Measurements from ENCODE around the gene ANKRD50.

The ANKRD50 gene

GRCh38 chr4:124691801-124692200 lies 20.7 kb downstream of the ANKRD50 start:
- Mint-ChIP-seq H3K9me3 (no peaks in the 10 kb centered on the region), H3K4me1 (ENCODE audit: low read depth) (no peaks in the 10 kb centered on the region), H3K27me3 (ENCODE audit: low read depth) (no peaks in the 10 kb centered on the region), H3K4me3 (no peak overlapping the region), H3K27ac (no peak overlapping the region), H3K36me3 (ENCODE audit: low read depth) (no peaks in the 10 kb centered on the region)
- no peak for DNase-seq (ENCODE audit: low spot score)

- Mint-ChIP-seq H3K27me3 (ENCODE audit: low read depth) (no peaks in the 10 kb centered on the region), H3K36me3 (ENCODE audit: low read depth) (no peaks in the 10 kb centered on the region), H3K4me1 (ENCODE audit: low read depth) (no peaks in the 10 kb centered on the region), H3K4me3 (no peak overlapping the region), H3K9me3 (no peaks in the 10 kb centered on the region), H3K27ac (no peak overlapping the region)
- no peak for DNase-seq (ENCODE audit: low spot score)
Observed at GRCh38 chr4:124686279-124686678, 26.3 kb downstream of the ANKRD50 start.

- no peaks in the 10 kb centered on the region for H3K9me3 Mint-ChIP-seq
- H3K27me3 Mint-ChIP-seq (ENCODE audit: low read depth), result no peaks in the 10 kb centered on the region
- no peaks in the 10 kb centered on the region for H3K4me1 Mint-ChIP-seq (ENCODE audit: low read depth)
- H3K27ac Mint-ChIP-seq, result no peak overlapping the region
- no peak for DNase-seq (ENCODE audit: low spot score)
- no peaks in the 10 kb centered on the region for H3K36me3 Mint-ChIP-seq (ENCODE audit: low read depth)
- no peak overlapping the region for H3K4me3 Mint-ChIP-seq
Observed at GRCh38 chr4:124685851-124686250, 26.7 kb downstream of the ANKRD50 start.

GRCh38 chr4:124684301-124684700 lies 28.2 kb downstream of the ANKRD50 start:
- no peaks in the 10 kb centered on the region for H3K4me1 Mint-ChIP-seq (ENCODE audit: low read depth)
- no peaks in the 10 kb centered on the region for H3K36me3 Mint-ChIP-seq (ENCODE audit: low read depth)
- H3K27me3 Mint-ChIP-seq (ENCODE audit: low read depth), result no peaks in the 10 kb centered on the region
- H3K27ac Mint-ChIP-seq, result no peak overlapping the region
- H3K4me3 Mint-ChIP-seq, result no peak overlapping the region
- no peak for DNase-seq (ENCODE audit: low spot score)
- H3K9me3 Mint-ChIP-seq, result no peaks in the 10 kb centered on the region

GRCh38 chr4:124682384-124682783 lies 30.1 kb downstream of the ANKRD50 start:
- no peaks in the 10 kb centered on the region for H3K36me3 Mint-ChIP-seq (ENCODE audit: low read depth)
- no peaks in the 10 kb centered on the region for H3K4me1 Mint-ChIP-seq (ENCODE audit: low read depth)
- no peak overlapping the region for H3K4me3 Mint-ChIP-seq
- H3K9me3 Mint-ChIP-seq, result no peaks in the 10 kb centered on the region
- no peaks in the 10 kb centered on the region for H3K27me3 Mint-ChIP-seq (ENCODE audit: low read depth)
- H3K27ac Mint-ChIP-seq, result no peak overlapping the region
- no peak for DNase-seq (ENCODE audit: low spot score)

GRCh38 chr4:124666496-124666895 lies 46.0 kb downstream of the ANKRD50 start:
- no peak for DNase-seq (ENCODE audit: low spot score)
- Mint-ChIP-seq H3K4me3 (no peak overlapping the region), H3K36me3 (ENCODE audit: low read depth) (no peaks in the 10 kb centered on the region), H3K4me1 (ENCODE audit: low read depth) (no peaks in the 10 kb centered on the region), H3K27ac (no peak overlapping the region), H3K27me3 (ENCODE audit: low read depth) (no peaks in the 10 kb centered on the region), H3K9me3 (no peaks in the 10 kb centered on the region)

- Mint-ChIP-seq H3K9me3 (no peaks in the 10 kb centered on the region), H3K4me1 (ENCODE audit: low read depth) (no peaks in the 10 kb centered on the region), H3K27ac (no peak overlapping the region), H3K36me3 (ENCODE audit: low read depth) (no peaks in the 10 kb centered on the region), H3K4me3 (no peak overlapping the region), H3K27me3 (ENCODE audit: low read depth) (no peaks in the 10 kb centered on the region)
- no peak for DNase-seq (ENCODE audit: low spot score)
Observed at GRCh38 chr4:124658795-124659194, 53.7 kb downstream of the ANKRD50 start.

GRCh38 chr4:124650614-124651013 lies 61.9 kb downstream of the ANKRD50 start:
- Mint-ChIP-seq H3K27me3 (ENCODE audit: low read depth) (no peaks in the 10 kb centered on the region), H3K4me1 (ENCODE audit: low read depth) (no peaks in the 10 kb centered on the region), H3K9me3 (no peaks in the 10 kb centered on the region), H3K27ac (no peak overlapping the region), H3K36me3 (ENCODE audit: low read depth) (no peaks in the 10 kb centered on the region), H3K4me3 (no peak overlapping the region)
- DNase-seq (ENCODE audit: low spot score), result no peak

- no peaks in the 10 kb centered on the region for H3K9me3 Mint-ChIP-seq
- no peak for DNase-seq (ENCODE audit: low spot score)
- H3K27me3 Mint-ChIP-seq (ENCODE audit: low read depth), result no peaks in the 10 kb centered on the region
- H3K4me1 Mint-ChIP-seq (ENCODE audit: low read depth), result no peaks in the 10 kb centered on the region
- no peaks in the 10 kb centered on the region for H3K36me3 Mint-ChIP-seq (ENCODE audit: low read depth)
- no peak overlapping the region for H3K4me3 Mint-ChIP-seq
- no peak overlapping the region for H3K27ac Mint-ChIP-seq
Observed at GRCh38 chr4:124647599-124647998, 64.9 kb downstream of the ANKRD50 start.

- Mint-ChIP-seq H3K27me3 (ENCODE audit: low read depth) (no peaks in the 10 kb centered on the region), H3K27ac (no peak overlapping the region), H3K9me3 (no peaks in the 10 kb centered on the region), H3K4me1 (ENCODE audit: low read depth) (no peaks in the 10 kb centered on the region), H3K36me3 (ENCODE audit: low read depth) (no peaks in the 10 kb centered on the region), H3K4me3 (no peak overlapping the region)
- DNase-seq (ENCODE audit: low spot score), result no peak
Observed at GRCh38 chr4:124644621-124645020, 67.9 kb downstream of the ANKRD50 start.

GRCh38 chr4:124642846-124643245 lies 69.7 kb downstream of the ANKRD50 start:
- Mint-ChIP-seq H3K27ac (no peak overlapping the region), H3K4me3 (no peak overlapping the region), H3K36me3 (ENCODE audit: low read depth) (no peaks in the 10 kb centered on the region), H3K9me3 (no peaks in the 10 kb centered on the region), H3K27me3 (ENCODE audit: low read depth) (no peaks in the 10 kb centered on the region), H3K4me1 (ENCODE audit: low read depth) (no peaks in the 10 kb centered on the region)
- no peak for DNase-seq (ENCODE audit: low spot score)

GRCh38 chr4:124641715-124642381 lies 70.7 kb downstream of the ANKRD50 start:
- no peak for DNase-seq (ENCODE audit: low spot score)
- no peak overlapping the region for H3K27ac Mint-ChIP-seq

GRCh38 chr4:124640022-124640730 lies 72.4 kb downstream of the ANKRD50 start:
- H3K27ac Mint-ChIP-seq, result no peak overlapping the region
- no peaks in the 10 kb centered on the region for H3K4me1 Mint-ChIP-seq (ENCODE audit: low read depth)
- DNase-seq (ENCODE audit: low spot score), result no peak
- H3K4me3 Mint-ChIP-seq, result no peak overlapping the region
- H3K36me3 Mint-ChIP-seq (ENCODE audit: low read depth), result no peaks in the 10 kb centered on the region
- H3K9me3 Mint-ChIP-seq, result no peaks in the 10 kb centered on the region
- no peaks in the 10 kb centered on the region for H3K27me3 Mint-ChIP-seq (ENCODE audit: low read depth)

More at GRCh38 chr4:124641715-124642381, 70.7 kb downstream of the ANKRD50 start:
- H3K9me3 Mint-ChIP-seq, result no peaks in the 10 kb centered on the region
- no peak overlapping the region for H3K4me3 Mint-ChIP-seq
- H3K4me1 Mint-ChIP-seq (ENCODE audit: low read depth), result no peaks in the 10 kb centered on the region
- no peaks in the 10 kb centered on the region for H3K27me3 Mint-ChIP-seq (ENCODE audit: low read depth)
- H3K36me3 Mint-ChIP-seq (ENCODE audit: low read depth), result no peaks in the 10 kb centered on the region

GRCh38 chr4:124637321-124637720 lies 75.2 kb downstream of the ANKRD50 start:
- no peak for DNase-seq (ENCODE audit: low spot score)
- H3K4me3 Mint-ChIP-seq, result no peak overlapping the region
- no peak overlapping the region for H3K27ac Mint-ChIP-seq
- H3K36me3 Mint-ChIP-seq (ENCODE audit: low read depth), result no peaks in the 10 kb centered on the region
- H3K9me3 Mint-ChIP-seq, result no peaks in the 10 kb centered on the region
- no peaks in the 10 kb centered on the region for H3K27me3 Mint-ChIP-seq (ENCODE audit: low read depth)
- H3K4me1 Mint-ChIP-seq (ENCODE audit: low read depth), result no peaks in the 10 kb centered on the region

GRCh38 chr4:124636788-124637187 lies 75.7 kb downstream of the ANKRD50 start:
- no peaks in the 10 kb centered on the region for H3K9me3 Mint-ChIP-seq
- no peaks in the 10 kb centered on the region for H3K4me1 Mint-ChIP-seq (ENCODE audit: low read depth)
- H3K36me3 Mint-ChIP-seq (ENCODE audit: low read depth), result no peaks in the 10 kb centered on the region
- no peak overlapping the region for H3K4me3 Mint-ChIP-seq
- H3K27ac Mint-ChIP-seq, result no peak overlapping the region
- no peak for DNase-seq (ENCODE audit: low spot score)
- H3K27me3 Mint-ChIP-seq (ENCODE audit: low read depth), result no peaks in the 10 kb centered on the region

All from T-helper 2 cell treated with Interferon-gamma antibody and Interleukin-4, amounts not matched to agents 5 μg/mL and 100 μg/mL, for 36 hours (primary cell).